Measurements from ENCODE around the gene LPP.

LPP gene

GRCh38 chr3:188152660-188153436 is 1.1 kb upstream of the LPP start:
- no peaks in the 10 kb centered on the region for H3K9me2 ChIP-seq (replicated peaks; ENCODE audit: control insufficient read depth, low read length)
- H3K4me2 ChIP-seq (ENCODE audit: low read length): peak overlapping the region; percentile 74
- H3K4me3 ChIP-seq (ENCODE audit: low read length): peak overlapping the region; percentile 76
- H3K27ac ChIP-seq (ENCODE audit: low read depth, low read length): peak overlapping the region; percentile 47
- no peaks in the 10 kb centered on the region for H3K36me3 ChIP-seq (ENCODE audit: control insufficient read depth, low read length)
- peaks cover 70% of the 10 kb centered on the region for H3K4me1 ChIP-seq (ENCODE audit: control insufficient read depth, low read length)
- no peaks in the 10 kb centered on the region for H3K27me3 ChIP-seq (ENCODE audit: control insufficient read depth, low read length)
- TF ChIP-seq CTCF (IDR thresholded peaks at IDR 0.05; ENCODE audit: low read depth, low read length, poor library complexity, severe bottlenecking): no peak
- no peaks in the 10 kb centered on the region for H3K9me3 ChIP-seq (ENCODE audit: control insufficient read depth, insufficient read depth, low read length)
- H3F3A ChIP-seq (ENCODE audit: control insufficient read depth, insufficient read depth): peaks cover 16% of the 10 kb centered on the region
- H3K79me2 ChIP-seq (ENCODE audit: control insufficient read depth, low read length): peaks cover 20% of the 10 kb centered on the region
- no peaks in the 10 kb centered on the region for H4K20me1 ChIP-seq (ENCODE audit: control insufficient read depth, insufficient read depth, low read depth, low read length)

GRCh38 chr3:188153437-188154013 is 432 bp upstream of the LPP start:
- Histone ChIP-seq H3K4me3 (ENCODE audit: low read length) (peak overlapping the region; percentile 76), H3K27ac (ENCODE audit: low read depth, low read length) (peak overlapping the region; percentile 47), H3K79me2 (ENCODE audit: control insufficient read depth, low read length) (peaks cover 23% of the 10 kb centered on the region), H4K20me1 (ENCODE audit: control insufficient read depth, insufficient read depth, low read depth, low read length) (no peaks in the 10 kb centered on the region), H3K27me3 (ENCODE audit: control insufficient read depth, low read length) (no peaks in the 10 kb centered on the region), H3K36me3 (ENCODE audit: control insufficient read depth, low read length) (no peaks in the 10 kb centered on the region), H3K9me2 (replicated peaks; ENCODE audit: control insufficient read depth, low read length) (no peaks in the 10 kb centered on the region), H3K4me2 (ENCODE audit: low read length) (peak overlapping the region; percentile 74), H3K9me3 (ENCODE audit: control insufficient read depth, insufficient read depth, low read length) (no peaks in the 10 kb centered on the region), H3K4me1 (ENCODE audit: control insufficient read depth, low read length) (peaks cover 64% of the 10 kb centered on the region), H3F3A (ENCODE audit: control insufficient read depth, insufficient read depth) (peaks cover 16% of the 10 kb centered on the region)
- TF ChIP-seq CTCF (IDR thresholded peaks at IDR 0.05; ENCODE audit: low read depth, low read length, poor library complexity, severe bottlenecking) (no peak), EZH2phosphoT487 (IDR thresholded peaks at IDR 0.05; ENCODE audit: borderline replicate concordance, low read length) (no peak)

- H3K4me2 ChIP-seq (ENCODE audit: low read length): peak overlapping the region; percentile 74
- H3K27ac ChIP-seq (ENCODE audit: low read depth, low read length): peak overlapping the region; percentile 47
These were observed 1.0 kb downstream of the LPP start for GRCh38 chr3:188154809-188155574.

More at GRCh38 chr3:188154809-188155574, 1.0 kb downstream of the LPP start:
- TF ChIP-seq CTCF (IDR thresholded peaks at IDR 0.05; ENCODE audit: low read depth, low read length, poor library complexity, severe bottlenecking) (no peak), EZH2phosphoT487 (IDR thresholded peaks at IDR 0.05; ENCODE audit: borderline replicate concordance, low read length) (no peak)
- H3K36me3 ChIP-seq (ENCODE audit: control insufficient read depth, low read length): no peaks in the 10 kb centered on the region
- peak overlapping the region; percentile 76 for H3K4me3 ChIP-seq (ENCODE audit: low read length)
- no peaks in the 10 kb centered on the region for H3K9me3 ChIP-seq (ENCODE audit: control insufficient read depth, insufficient read depth, low read length)
- H3K9me2 ChIP-seq (replicated peaks; ENCODE audit: control insufficient read depth, low read length): no peaks in the 10 kb centered on the region
- no peaks in the 10 kb centered on the region for H4K20me1 ChIP-seq (ENCODE audit: control insufficient read depth, insufficient read depth, low read depth, low read length)
- no peaks in the 10 kb centered on the region for H3K27me3 ChIP-seq (ENCODE audit: control insufficient read depth, low read length)
- peaks cover 32% of the 10 kb centered on the region for H3K79me2 ChIP-seq (ENCODE audit: control insufficient read depth, low read length)
- peaks cover 55% of the 10 kb centered on the region for H3K4me1 ChIP-seq (ENCODE audit: control insufficient read depth, low read length)
- peaks cover 16% of the 10 kb centered on the region for H3F3A ChIP-seq (ENCODE audit: control insufficient read depth, insufficient read depth)
